ENCODE data around the gene MT1X.
"Not testable (repeated sequence)": the region's sequence is repeated elsewhere in the genome, so short reads cannot be mapped to it uniquely, and the experiment has no call there.

Gene MT1X

DNA sequence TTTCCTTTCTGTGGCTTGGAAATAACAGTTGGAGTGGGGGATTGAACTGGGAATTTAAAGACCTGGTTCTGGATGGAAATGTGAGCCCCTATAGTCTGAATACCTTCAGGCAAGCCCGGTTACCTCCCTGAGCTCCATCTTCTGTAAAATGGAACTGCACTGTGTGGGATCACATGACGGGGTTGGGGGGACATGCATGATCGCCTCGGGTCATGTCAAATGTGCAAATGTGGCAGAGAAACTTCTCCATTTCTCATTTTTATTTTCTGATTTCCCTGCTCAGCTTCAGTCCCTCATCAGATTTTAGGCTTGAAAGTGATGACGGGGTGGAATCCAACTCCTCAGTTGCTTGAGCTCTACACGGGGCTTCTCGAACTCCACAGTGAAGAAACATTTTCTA, 29.1 kb upstream of the MT1X start:
- no peak for DNase-seq (ENCODE audit: low read depth in 2 of 2)

GRCh38 chr16:56657555-56658326, 24.5 kb upstream of the MT1X start, which contains the start of gene MT1F:
TSS of gene MT1F (plus strand) at chr16:56657959. CDS start at chr16:56658059, 100 bp downstream.
- DNase-seq (ENCODE audit: low read depth in 2 of 2) = peak; percentile 55 to 73

- no peak for DNase-seq (ENCODE audit: low read depth in 2 of 2)
Observed at GRCh38 chr16:56658327-56658875, 23.9 kb upstream of the MT1X start.

GRCh38 chr16:56662357-56663354, 19.6 kb upstream of the MT1X start:
- DNase-seq (ENCODE audit: low read depth in 2 of 2) = no peak

GRCh38 chr16:56664506-56664905, 17.8 kb upstream of the MT1X start:
- no peak for DNase-seq (ENCODE audit: low read depth in 2 of 2)

- not testable (repeated sequence) for DNase-seq (ENCODE audit: low read depth in 2 of 2)
Observed at GRCh38 chr16:56665286-56666261, 16.7 kb upstream of the MT1X start.

GRCh38 chr16:56667581-56668571, 14.4 kb upstream of the MT1X start, which contains the start of gene MT1G:
TSS of gene MT1G (minus strand) at chr16:56668065. CDS start at chr16:56667993, 72 bp downstream.
- DNase-seq (ENCODE audit: low read depth in 2 of 2) = no peak

GRCh38 chr16:56669005-56669839, 13.0 kb upstream of the MT1X start, which contains the start of gene MT1H:
TSS of gene MT1H (plus strand) at chr16:56669814. CDS start at chr16:56669885, 71 bp downstream.
- DNase-seq (ENCODE audit: low read depth in 2 of 2) = no peak

DNA sequence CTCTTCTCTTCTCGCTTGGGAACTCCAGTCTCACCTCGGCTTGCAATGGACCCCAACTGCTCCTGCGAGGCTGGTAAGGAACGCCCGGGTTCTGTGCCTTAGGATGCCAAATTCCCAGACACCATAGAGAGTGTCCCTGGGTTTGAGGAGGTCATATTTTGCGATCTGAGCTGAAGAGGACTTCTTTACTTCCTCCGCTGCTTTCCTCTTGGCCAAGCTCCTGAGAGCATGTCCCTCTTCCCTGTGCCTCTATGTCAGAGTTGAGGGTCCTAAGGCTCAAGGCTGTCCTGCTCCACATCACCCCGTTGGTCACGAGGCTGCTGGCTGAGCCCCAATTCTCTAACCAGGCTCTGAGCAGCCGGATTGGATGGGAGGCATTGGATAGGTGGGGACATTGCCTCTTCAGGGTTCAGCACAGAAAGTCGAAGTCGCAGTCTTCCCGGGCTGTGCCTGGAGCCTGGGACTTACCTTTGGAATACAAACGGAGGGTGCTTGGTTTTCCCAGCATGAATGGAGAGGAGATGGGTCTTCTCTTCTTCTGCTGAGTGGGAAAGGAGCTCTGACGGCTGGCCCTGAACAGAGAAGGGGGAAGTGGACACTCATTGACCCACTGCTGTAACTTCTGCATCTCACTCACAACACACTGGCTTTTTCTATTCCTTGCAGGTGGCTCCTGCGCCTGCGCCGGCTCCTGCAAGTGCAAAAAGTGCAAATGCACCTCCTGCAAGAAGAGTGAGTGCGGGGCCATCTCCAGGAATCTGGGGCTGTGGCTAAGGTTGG, 12.2 kb upstream of the MT1X start:
- DNase-seq (ENCODE audit: low read depth in 2 of 2) = no peak

DNA sequence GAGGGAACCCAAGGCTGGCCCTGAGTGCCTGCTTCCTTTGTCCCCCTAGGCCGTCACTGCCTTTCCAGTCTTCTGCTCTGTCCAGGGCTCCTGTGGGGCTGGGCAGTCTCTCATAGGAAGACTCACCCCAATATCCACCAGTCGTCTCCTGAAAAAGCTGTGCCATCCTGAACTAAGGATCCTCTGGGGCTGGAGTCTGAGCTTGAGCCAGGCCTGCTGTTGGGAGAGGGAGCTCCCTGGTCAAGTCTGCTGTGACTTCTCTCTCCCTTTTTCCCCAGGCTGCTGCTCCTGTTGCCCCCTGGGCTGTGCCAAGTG, 11.7 kb upstream of the MT1X start:
- no peak for DNase-seq (ENCODE audit: low read depth in 2 of 2)

DNA sequence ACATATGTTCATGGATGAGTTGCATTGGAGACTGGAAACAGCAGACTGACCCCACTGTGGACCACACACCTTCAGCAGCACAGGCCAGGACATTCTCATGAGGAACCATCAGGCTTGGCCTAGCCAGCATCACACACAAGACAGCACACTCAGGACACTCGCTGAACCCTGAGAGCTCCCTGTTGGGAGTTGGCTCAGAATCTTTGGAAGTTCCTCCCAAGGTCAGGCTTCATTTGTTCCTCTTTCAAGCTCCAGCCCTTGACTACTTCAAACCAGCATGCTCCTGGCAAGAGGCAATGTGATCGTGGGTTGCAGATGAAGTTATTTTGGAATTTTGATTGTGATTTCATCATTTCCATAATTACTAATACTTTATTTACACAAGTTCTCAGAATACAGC, 10.6 kb upstream of the MT1X start:
- DNase-seq (ENCODE audit: low read depth in 2 of 2) = not testable (repeated sequence)

- DNase-seq (ENCODE audit: low read depth in 2 of 2) = not testable (repeated sequence)
Observed at GRCh38 chr16:56672171-56672570, 10.1 kb upstream of the MT1X start.

- DNase-seq (ENCODE audit: low read depth in 2 of 2) = no peak
Observed at GRCh38 chr16:56672761-56673536, 9.3 kb upstream of the MT1X start.

DNA sequence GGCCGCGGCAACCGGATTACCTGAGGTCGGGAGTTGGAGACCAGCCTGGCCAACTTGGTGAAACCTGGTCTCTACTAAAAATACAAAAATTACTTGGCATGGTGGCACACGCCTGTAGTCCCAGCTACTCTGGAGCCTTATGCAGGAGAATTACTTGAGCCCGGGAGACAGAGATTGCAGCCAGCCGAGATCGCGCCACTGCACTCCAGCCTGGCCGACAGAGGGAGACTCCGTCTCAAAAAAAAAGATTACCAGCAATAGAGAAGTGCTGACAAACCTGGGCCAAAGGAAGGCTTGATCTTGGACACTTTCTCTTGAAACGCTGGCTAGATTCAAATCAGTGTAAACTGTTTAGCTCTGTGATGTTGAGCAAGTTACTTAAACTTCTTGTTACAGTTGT, 8.3 kb upstream of the MT1X start:
- no peak for DNase-seq (ENCODE audit: low read depth in 2 of 2)

DNA sequence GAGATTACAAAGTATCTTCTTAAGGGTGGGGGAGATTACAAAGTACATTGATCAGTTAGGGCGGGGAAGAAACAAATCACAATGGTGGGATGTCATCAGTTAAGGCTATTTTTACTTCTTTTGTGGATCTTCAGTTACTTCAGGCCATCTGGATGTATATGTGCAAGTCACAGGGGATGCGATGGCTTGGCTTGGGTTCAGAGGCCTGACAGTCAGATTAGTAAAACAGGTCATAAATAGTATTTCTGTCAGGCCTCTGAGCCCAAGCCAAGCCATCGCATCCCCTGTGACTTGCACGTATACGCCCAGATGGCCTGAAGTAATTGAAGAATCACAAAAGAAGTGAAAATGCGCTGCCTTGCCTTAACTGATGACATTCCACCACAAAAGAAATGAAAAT, 7.7 kb upstream of the MT1X start:
- DNase-seq (ENCODE audit: low read depth in 2 of 2) = not testable (repeated sequence)

DNA sequence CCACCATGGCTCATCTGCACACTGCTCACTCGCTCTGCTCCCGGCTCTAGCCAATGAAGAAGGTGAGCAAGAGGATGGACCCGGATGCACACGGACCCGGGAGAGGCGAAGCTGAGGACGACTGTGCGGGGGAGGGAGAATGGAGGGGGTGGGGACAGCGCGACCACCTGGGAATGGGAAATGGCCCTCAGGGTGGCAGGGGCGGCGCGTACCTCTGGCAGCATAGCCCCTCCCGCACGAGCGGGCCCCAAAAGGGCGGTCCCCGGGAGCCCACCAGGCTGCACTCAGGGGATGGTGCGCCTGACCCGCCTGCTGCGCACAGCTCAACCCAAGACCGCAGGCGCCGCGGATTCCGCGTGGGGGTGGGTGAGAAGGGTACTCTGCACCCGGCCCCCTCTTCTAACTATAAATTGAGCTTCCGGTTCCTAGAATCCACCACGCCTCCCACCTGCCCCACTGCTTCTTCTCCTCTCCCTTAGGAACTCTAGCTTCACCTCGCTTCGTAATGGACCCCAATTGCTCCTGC, 6.5 kb upstream of the MT1X start:
- DNase-seq (ENCODE audit: low read depth in 2 of 2) = peak in 1 of 2 experiments; percentile 29

DNA sequence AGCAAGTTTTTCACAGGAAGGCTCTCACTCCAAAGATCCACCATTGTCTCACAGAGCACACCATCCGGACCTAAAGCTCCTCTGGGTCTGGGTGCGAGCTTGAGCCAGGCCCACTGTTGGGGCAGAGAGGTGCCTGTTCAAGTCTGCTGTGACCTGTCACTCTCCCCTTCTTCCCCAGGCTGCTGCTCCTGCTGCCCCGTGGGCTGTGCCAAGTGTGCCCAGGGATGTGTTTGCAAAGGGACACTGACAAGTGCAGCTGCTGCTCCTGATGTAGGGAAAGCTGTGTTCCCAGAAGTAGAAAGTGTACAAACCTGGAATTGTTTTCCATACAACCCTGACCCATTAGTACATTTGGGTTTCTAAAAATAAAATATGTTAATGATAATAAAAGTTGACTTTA, 4.8 kb upstream of the MT1X start:
- DNase-seq (ENCODE audit: low read depth in 2 of 2) = no peak
